Gastroesophageal sphincter (tissue), 4 donors: ENCODE data around the gene PHKG2. TPM values are rescaled to one million over a fixed set of nuclear protein-coding genes. Genes with fewer than 3 reads are reported as not detected.

Experiments
- ATAC-seq: fragments of 150-250 bp; one replicate; pipeline ENCODE4 v1.9.1; 2016; ENCODE audit warnings: mild to moderate bottlenecking, moderate library complexity
- H3K27ac ChIP-seq, 4 donors: fragments of 200-600 bp; sonication (generic) in 3 of 4; 1 replicate in 3 of 4; 2 replicates in 1 of 4; pipeline ENCODE4 v1.5.1; 2016 to 2019
- H3K27me3 ChIP-seq: fragments of 200-600 bp; sonication (generic); one replicate; pipeline ENCODE4 v1.5.1; 2019
- H3K36me3 ChIP-seq, 2 donors: fragments of 200-600 bp; sonication (generic); one replicate each; pipeline ENCODE4 v1.5.1; 2019; ENCODE audit warnings: control low read depth in 1 of 2
- H3K4me1 ChIP-seq, 3 donors: fragments of 200-600 bp; sonication (generic); 1 replicate in 2 of 3; 2 replicates in 1 of 3; pipeline ENCODE4 v1.5.1; 2016 to 2019; ENCODE audit warnings: control low read depth in 2 of 3
- H3K4me3 ChIP-seq, 2 donors: fragments of 200-600 bp; sonication (generic); one replicate each; pipeline ENCODE4 v1.5.1; 2019; ENCODE audit warnings: mild to moderate bottlenecking in 1 of 2, moderate library complexity in 1 of 2
- H3K9me3 ChIP-seq, 3 donors: fragments of 200-600 bp; sonication (generic); one replicate each; pipeline ENCODE4 v1.5.1; 2017 to 2019; ENCODE audit warnings: control low read depth in 2 of 3
- EP300 ChIP-seq: sonication (generic); formaldehyde crosslinking; IDR thresholded peaks from one replicate; pipeline ENCODE4 v1.6.1; 2017; ENCODE audit warnings: antibody characterized with exemption, mild to moderate bottlenecking
- POLR2A ChIP-seq, 2 donors: fragments of 450-650 bp; IDR thresholded peaks; one replicate each; pipeline ENCODE4 v1.6.1; 2017; ENCODE audit warnings: antibody characterized with exemption in 2 of 2, mild to moderate bottlenecking in 2 of 2, moderate library complexity in 1 of 2
- POLR2AphosphoS5 ChIP-seq: sonication (generic); formaldehyde crosslinking; IDR thresholded peaks from one replicate; pipeline ENCODE4 v1.6.1; 2017; ENCODE audit warnings: antibody characterized with exemption
- WGBS, 2 donors: methylation state at CpG; one replicate each; pipeline ENCODE4 v1.1.5; 2018; ENCODE audit warnings: low coverage in 1 of 2; 5-methylcytosine and 5-hydroxymethylcytosine counted together
- total RNA-seq, 4 donors: library from RNA; depleted of rRNA; stranded (reverse); fragments of >200 nt; gene quantifications; one replicate each; pipeline ENCODE4 v1.1.0, GENCODE V29; 2016
- TF ChIP-seq, protein P1 (sequence below), 4 experiments: fragments of 200-600 bp in 2 of 4; fragments of 450-650 bp in 2 of 4; sonication (generic) in 1 of 4; IDR thresholded peaks; one replicate each; pipeline ENCODE4 v1.5.1; 2017 to 2019; ENCODE audit warnings: antibody characterized with exemption in 4 of 4, mild to moderate bottlenecking in 2 of 4, moderate library complexity in 2 of 4

PHKG2 gene
- total RNA-seq, 4 donors from 2014 or later, result 19.4 to 29.0 (median 23.4) TPM

DNA sequence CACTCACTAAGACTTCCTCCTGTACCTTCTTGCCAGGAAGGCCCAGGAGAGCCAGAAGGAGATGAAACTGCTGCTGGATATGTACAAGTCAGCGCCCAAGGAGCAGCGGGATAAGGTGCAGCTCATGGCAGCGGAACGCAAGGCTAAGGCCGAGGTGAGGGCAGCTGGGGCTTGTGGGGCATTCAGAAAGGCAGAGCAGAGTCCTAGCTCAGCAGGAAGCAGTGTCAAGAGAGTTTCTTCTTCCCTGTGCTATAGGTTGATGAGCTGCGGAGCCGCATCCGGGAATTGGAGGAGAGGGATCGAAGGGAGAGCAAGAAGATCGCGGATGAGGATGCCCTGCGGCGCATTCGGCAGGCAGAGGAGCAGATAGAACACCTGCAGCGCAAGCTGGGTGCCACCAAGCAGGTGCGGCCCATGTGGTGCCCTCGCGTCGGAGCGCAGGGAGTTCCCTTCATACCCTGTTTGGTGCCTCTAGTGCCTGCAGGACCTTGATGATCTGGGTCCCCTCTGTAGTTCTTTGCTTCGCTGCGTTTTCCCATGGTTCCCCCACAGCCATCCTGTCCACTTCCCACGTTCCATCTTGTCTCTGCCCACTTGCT lies 20.5 kb downstream of the PHKG2 start:
- peaks cover 0 to 100% of the 10 kb centered on the region in 2 donors for H3K36me3 ChIP-seq

GRCh38 chr16:30769379-30770089 lies 21.3 kb downstream of the PHKG2 start:
- no peak overlapping the region for H3K27ac ChIP-seq
- peaks cover 0 to 7% (median 3%) of the 10 kb centered on the region in 3 donors for H3K4me1 ChIP-seq
- peaks cover 0 to 100% of the 10 kb centered on the region in 2 donors for H3K36me3 ChIP-seq
- ATAC-seq, result no peak
- TF ChIP-seq, protein P1, sequence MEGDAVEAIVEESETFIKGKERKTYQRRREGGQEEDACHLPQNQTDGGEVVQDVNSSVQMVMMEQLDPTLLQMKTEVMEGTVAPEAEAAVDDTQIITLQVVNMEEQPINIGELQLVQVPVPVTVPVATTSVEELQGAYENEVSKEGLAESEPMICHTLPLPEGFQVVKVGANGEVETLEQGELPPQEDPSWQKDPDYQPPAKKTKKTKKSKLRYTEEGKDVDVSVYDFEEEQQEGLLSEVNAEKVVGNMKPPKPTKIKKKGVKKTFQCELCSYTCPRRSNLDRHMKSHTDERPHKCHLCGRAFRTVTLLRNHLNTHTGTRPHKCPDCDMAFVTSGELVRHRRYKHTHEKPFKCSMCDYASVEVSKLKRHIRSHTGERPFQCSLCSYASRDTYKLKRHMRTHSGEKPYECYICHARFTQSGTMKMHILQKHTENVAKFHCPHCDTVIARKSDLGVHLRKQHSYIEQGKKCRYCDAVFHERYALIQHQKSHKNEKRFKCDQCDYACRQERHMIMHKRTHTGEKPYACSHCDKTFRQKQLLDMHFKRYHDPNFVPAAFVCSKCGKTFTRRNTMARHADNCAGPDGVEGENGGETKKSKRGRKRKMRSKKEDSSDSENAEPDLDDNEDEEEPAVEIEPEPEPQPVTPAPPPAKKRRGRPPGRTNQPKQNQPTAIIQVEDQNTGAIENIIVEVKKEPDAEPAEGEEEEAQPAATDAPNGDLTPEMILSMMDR (IDR thresholded peaks at IDR 0.05), result no peak
- TF ChIP-seq POLR2A (IDR thresholded peaks at IDR 0.05) (no peak), POLR2AphosphoS5 (no peak)
- no peaks in the 10 kb centered on the region for H3K9me3 ChIP-seq
- whole genome bisulfite sequencing, 2 donors, result 95 to 100% methylated on average over 1 to 9 of the region's 17 CpGs
- no peaks in the 10 kb centered on the region for H3K27me3 ChIP-seq
- H3K4me3 ChIP-seq, result no peak overlapping the region

More for the DNA sequence above, 20.5 kb downstream of the PHKG2 start:
- H3K27ac ChIP-seq, result no peak overlapping the region
- no peaks in the 10 kb centered on the region for H3K9me3 ChIP-seq
- 69 to 100% methylated on average over 5 to 7 of the region's 23 CpGs for WGBS, 2 donors
- no peak for TF ChIP-seq EP300
- no peak for TF ChIP-seq POLR2AphosphoS5
- TF ChIP-seq, protein P1 (IDR thresholded peaks at IDR 0.05), result no peak
- TF ChIP-seq POLR2A (IDR thresholded peaks at IDR 0.05), result no peak
- no peak overlapping the region for H3K4me3 ChIP-seq
- ATAC-seq, result no peak
- H3K4me1 ChIP-seq, result peaks cover 0 to 12% (median 1%) of the 10 kb centered on the region in 3 donors
- H3K27me3 ChIP-seq, result no peaks in the 10 kb centered on the region

DNA sequence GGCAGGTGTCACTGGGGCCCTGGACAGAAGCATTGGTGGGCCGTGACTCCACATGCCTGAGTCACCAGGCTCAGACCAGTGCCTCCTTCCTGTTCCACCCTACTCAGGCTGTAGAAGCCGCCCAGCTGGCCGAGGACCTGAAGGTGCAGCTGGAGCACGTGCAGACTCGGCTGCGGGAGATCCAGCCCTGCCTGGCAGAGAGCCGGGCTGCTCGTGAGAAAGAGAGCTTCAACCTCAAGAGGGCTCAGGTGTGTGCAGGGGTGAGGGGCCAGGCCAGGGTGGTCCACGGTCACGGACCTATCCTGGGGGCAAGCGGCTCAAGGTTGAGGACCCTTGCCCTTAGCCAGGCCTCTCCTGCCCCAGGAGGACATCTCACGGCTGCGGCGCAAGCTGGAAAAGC lies 23.5 kb downstream of the PHKG2 start:
- ATAC-seq, result no peak
- peaks cover 0 to 19% (median 15%) of the 10 kb centered on the region in 3 donors for H3K4me1 ChIP-seq
- H3K27me3 ChIP-seq, result no peaks in the 10 kb centered on the region
- no peak for TF ChIP-seq POLR2A (IDR thresholded peaks at IDR 0.05)
- TF ChIP-seq, protein P1 (IDR thresholded peaks at IDR 0.05), result no peak
- no peak for TF ChIP-seq EP300
- TF ChIP-seq POLR2AphosphoS5, result no peak
- no peak overlapping the region for H3K4me3 ChIP-seq
- 94% methylated on average over 3 of the region's 14 CpGs; no CpG with 5 or more reads in 1 of the 2 donors for WGBS, 2 donors
- no peak overlapping the region for H3K27ac ChIP-seq
- H3K9me3 ChIP-seq, result no peaks in the 10 kb centered on the region
- peaks cover 0 to 81% of the 10 kb centered on the region in 2 donors for H3K36me3 ChIP-seq

- no peak for ATAC-seq
- Histone ChIP-seq H3K36me3 (peaks cover 0 to 60% of the 10 kb centered on the region in 2 donors), H3K27me3 (no peaks in the 10 kb centered on the region), H3K4me3 (no peak overlapping the region), H3K4me1 (peaks cover 0 to 35% (median 17%) of the 10 kb centered on the region in 3 donors), H3K27ac (no peak overlapping the region), H3K9me3 (no peaks in the 10 kb centered on the region)
- TF ChIP-seq POLR2AphosphoS5, result no peak
- TF ChIP-seq EP300, result no peak
- TF ChIP-seq POLR2A (IDR thresholded peaks at IDR 0.05), result no peak
- TF ChIP-seq, protein P1 (IDR thresholded peaks at IDR 0.05), result no peak
- 77% methylated on average over 6 of the region's 14 CpGs; no CpG with 5 or more reads in 1 of the 2 donors for WGBS, 2 donors
These were observed 25.6 kb downstream of the PHKG2 start for GRCh38 chr16:30773826-30774225.
